Natural killer cell (primary cell): ENCODE data around the gene SLFN12L. TPM values are rescaled to one million over a fixed set of nuclear protein-coding genes. Genes with fewer than 3 reads are reported as not detected.

Experiments used
- ATAC-seq, 3 donors: fragments of 150-1000 bp in 2 of 3; fragments of 200-7000 bp in 1 of 3; cut with Tn5 transposase; 1 replicate in 1 of 3; 2 replicates in 2 of 3; pipeline ENCODE4 v1.10.0; 2021; ENCODE audit warnings: mild to moderate bottlenecking in 2 of 3, moderate library complexity in 2 of 3
- DNase-seq, 2 donors: peaks; one replicate each; pipeline versions ENCODE4 v3.0.0 to v3.0.0-alpha.2; 2013 to 2021; ENCODE audit warnings: mixed read lengths in 1 of 2
- H3K27ac ChIP-seq: one replicate; pipeline ENCODE4 v1.5.1; 2013; ENCODE audit warnings: mild to moderate bottlenecking, low read length
- H3K27me3 ChIP-seq: one replicate; pipeline ENCODE4 v1.6.1; 2013; ENCODE audit warnings: low read length; ENCODE audit not compliant: control insufficient read depth, insufficient read depth
- H3K36me3 ChIP-seq: one replicate; pipeline ENCODE4 v1.6.1; 2013; ENCODE audit warnings: low read length; ENCODE audit not compliant: control insufficient read depth, insufficient read depth
- H3K4me1 ChIP-seq: one replicate; pipeline ENCODE4 v1.6.1; 2013; ENCODE audit warnings: low read length; ENCODE audit not compliant: control insufficient read depth, insufficient read depth
- H3K4me3 ChIP-seq: one replicate; pipeline ENCODE4 v1.5.1; 2013; ENCODE audit warnings: low read length
- H3K9me3 ChIP-seq: one replicate; pipeline ENCODE4 v1.6.1; 2013; ENCODE audit warnings: low read length; ENCODE audit not compliant: control insufficient read depth, insufficient read depth
- H3K27ac Mint-ChIP-seq, 2 donors: one replicate each; pipeline ENCODE4 v1.8.0; 2022; ENCODE audit warnings: mild to moderate bottlenecking in 2 of 2, mixed read lengths in 2 of 2, moderate library complexity in 1 of 2
- H3K27me3 Mint-ChIP-seq, 2 donors: one replicate each; pipeline ENCODE4 v1.8.0; 2022; ENCODE audit warnings: low read depth in 2 of 2, mixed read lengths in 2 of 2
- H3K36me3 Mint-ChIP-seq: one replicate; pipeline ENCODE4 v1.8.0; 2022; ENCODE audit warnings: mixed read lengths
- H3K4me1 Mint-ChIP-seq, 2 donors: one replicate each; pipeline ENCODE4 v1.8.0; 2022; ENCODE audit warnings: mixed read lengths in 2 of 2
- H3K4me3 Mint-ChIP-seq: one replicate; pipeline ENCODE4 v1.8.0; 2022; ENCODE audit warnings: mild to moderate bottlenecking, moderate library complexity, mixed read lengths
- H3K9me3 Mint-ChIP-seq, 2 donors: one replicate each; pipeline ENCODE4 v1.8.0; 2022; ENCODE audit warnings: mixed read lengths in 2 of 2
- CTCF ChIP-seq: fragments of 200-600 bp; IDR thresholded peaks from one replicate; pipeline ENCODE4 v1.8.0; 2022; ENCODE audit warnings: antibody characterized with exemption
- whole genome bisulfite sequencing: methylation state at CpG from one replicate; pipeline ENCODE4 v1.1.7; 2013; ENCODE audit warnings: missing lambda C conversion rate; ENCODE audit not compliant: insufficient coverage; 5-methylcytosine and 5-hydroxymethylcytosine counted together
- intact Hi-C: fragments of 100-400 bp; cut with micrococcal nuclease; formaldehyde crosslinking; loops from one replicate; pipeline ENCODE4 v1.14.2; 2022
- total RNA-seq, 4 donors: library from RNA; stranded (reverse); fragments of 120-200 nt in 1 of 4; gene quantifications; one replicate each; pipeline versions ENCODE4 v1.2.3 to v1.2.4, GENCODE V29; 2013 to 2022

Gene SLFN12L
- total RNA-seq, 3 donors from 2014 or later (not counting 1 experiment from before 2014, with no cell fraction given), result 126 to 174 (median 130) TPM

- Mint-ChIP-seq H3K4me1 (peaks cover 44 to 61% of the 10 kb centered on the region in 2 donors), H3K36me3 (peaks cover 57% of the 10 kb centered on the region), H3K4me3 (no peak overlapping the region), H3K27ac (peak overlapping the region; percentile 29 to 49), H3K9me3 (no peaks in the 10 kb centered on the region), H3K27me3 (no peaks in the 10 kb centered on the region)
- intact Hi-C loops, result no loop called here
- H3K4me3 ChIP-seq, result no peak overlapping the region
- TF ChIP-seq CTCF, result no peak
- 61% methylated on average over 2 of the region's 2 CpGs for WGBS
- H3K9me3 ChIP-seq, result no peaks in the 10 kb centered on the region
- H3K4me1 ChIP-seq, result no peaks in the 10 kb centered on the region
- peaks cover 48% of the 10 kb centered on the region for H3K36me3 ChIP-seq
- no peaks in the 10 kb centered on the region for H3K27me3 ChIP-seq
- ATAC-seq (no peak), DNase-seq (no peak)
- H3K27ac ChIP-seq, result no peak overlapping the region
These were observed 61.1 kb downstream of the SLFN12L start for GRCh38 chr17:35476283-35476820.

GRCh38 chr17:35468475-35468874, 69.0 kb downstream of the SLFN12L start:
- DNase-seq (no peak), ATAC-seq (no peak)
- Mint-ChIP-seq H3K27me3 (no peaks in the 10 kb centered on the region), H3K9me3 (peaks cover 0 to 4% of the 10 kb centered on the region in 2 donors), H3K4me3 (peak overlapping the region; percentile 77), H3K27ac (peak overlapping the region; percentile 88 to 92), H3K36me3 (peaks cover 14% of the 10 kb centered on the region), H3K4me1 (peaks cover 54 to 68% of the 10 kb centered on the region in 2 donors)
- TF ChIP-seq CTCF, result no peak
- H3K27ac ChIP-seq, result peak overlapping the region; percentile 85
- H3K36me3 ChIP-seq, result peaks cover 1% of the 10 kb centered on the region
- WGBS, result 97% methylated on average over 4 of the region's 4 CpGs
- peaks cover 2% of the 10 kb centered on the region for H3K9me3 ChIP-seq
- no peak overlapping the region for H3K4me3 ChIP-seq
- peaks cover 33% of the 10 kb centered on the region for H3K4me1 ChIP-seq
- intact Hi-C loops, result no loop called here
- H3K27me3 ChIP-seq, result no peaks in the 10 kb centered on the region

- peaks cover 10% of the 10 kb centered on the region for H3K36me3 Mint-ChIP-seq
- peaks cover 0 to 4% of the 10 kb centered on the region in 2 donors for H3K9me3 Mint-ChIP-seq
- H3K27ac Mint-ChIP-seq, result peak overlapping the region; percentile 88 to 92
- intact Hi-C loops, result no loop called here
- no peaks in the 10 kb centered on the region for H3K27me3 Mint-ChIP-seq
- no peaks in the 10 kb centered on the region for H3K27me3 ChIP-seq
- peaks cover 1% of the 10 kb centered on the region for H3K36me3 ChIP-seq
- peaks cover 33% of the 10 kb centered on the region for H3K4me1 ChIP-seq
- H3K4me1 Mint-ChIP-seq, result peaks cover 54 to 66% of the 10 kb centered on the region in 2 donors
- no peak overlapping the region for H3K4me3 ChIP-seq
- DNase-seq (peak; percentile 27 to 66), ATAC-seq (peak; percentile 88 to 97 (median 95))
- H3K27ac ChIP-seq, result peak overlapping the region; percentile 85
- H3K4me3 Mint-ChIP-seq, result peak overlapping the region; percentile 77
- H3K9me3 ChIP-seq, result peaks cover 2% of the 10 kb centered on the region
- 24% methylated on average over 4 of the region's 4 CpGs for WGBS
- TF ChIP-seq CTCF, result no peak
These were observed 69.7 kb downstream of the SLFN12L start for GRCh38 chr17:35467824-35468223.
